GM18520 (cell line): ENCODE measurements around the gene RAB6B.

ENCODE experiments used
- ATAC-seq: cut with Tn5 transposase; IDR thresholded peaks from one replicate; pipeline ENCODE4 v1.9.1; 2021; ENCODE audit not compliant: unreplicated experiment

RAB6B gene

DNA sequence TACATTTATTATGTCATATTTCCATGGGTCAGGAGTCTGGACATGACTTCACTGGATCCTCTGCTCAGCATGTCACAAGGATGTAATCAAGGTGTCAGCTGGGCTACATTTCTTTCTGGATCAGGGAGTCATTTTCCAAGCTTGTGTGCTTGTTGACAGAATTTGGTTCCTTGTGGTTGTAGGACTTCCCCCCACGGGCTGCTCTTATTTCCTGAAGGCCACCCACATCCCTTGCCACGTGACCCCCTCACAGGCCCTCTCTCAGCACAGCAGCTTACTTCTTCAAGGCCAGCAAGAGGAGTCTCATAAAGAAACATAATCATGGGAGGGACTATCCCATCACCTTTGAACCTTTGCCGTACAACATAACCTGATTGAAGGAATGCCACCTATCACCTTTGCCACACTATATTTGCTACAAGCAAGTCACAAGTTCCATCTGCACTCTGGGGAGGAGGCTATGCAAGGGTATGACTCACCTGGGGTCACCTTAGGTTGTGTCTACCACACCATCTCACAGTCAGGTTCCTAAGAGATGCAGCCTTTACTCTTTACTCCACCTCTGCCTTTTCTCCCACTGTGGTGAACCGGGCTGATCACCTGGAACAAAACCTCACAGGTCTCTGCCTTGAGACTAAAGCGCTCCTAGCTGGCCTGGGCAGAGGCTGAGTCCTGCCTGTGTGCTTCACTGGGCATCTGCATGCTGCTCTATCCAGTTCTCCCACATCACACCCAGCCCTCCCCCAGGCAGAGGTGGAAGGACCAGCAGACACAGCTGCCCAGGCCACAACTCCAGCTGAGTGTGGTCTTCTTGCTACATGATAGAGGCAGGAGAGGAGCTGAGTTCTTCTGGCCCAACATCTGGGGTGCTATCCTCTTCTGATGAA lies 13.5 kb downstream of the RAB6B start:
- no peak for ATAC-seq

DNA sequence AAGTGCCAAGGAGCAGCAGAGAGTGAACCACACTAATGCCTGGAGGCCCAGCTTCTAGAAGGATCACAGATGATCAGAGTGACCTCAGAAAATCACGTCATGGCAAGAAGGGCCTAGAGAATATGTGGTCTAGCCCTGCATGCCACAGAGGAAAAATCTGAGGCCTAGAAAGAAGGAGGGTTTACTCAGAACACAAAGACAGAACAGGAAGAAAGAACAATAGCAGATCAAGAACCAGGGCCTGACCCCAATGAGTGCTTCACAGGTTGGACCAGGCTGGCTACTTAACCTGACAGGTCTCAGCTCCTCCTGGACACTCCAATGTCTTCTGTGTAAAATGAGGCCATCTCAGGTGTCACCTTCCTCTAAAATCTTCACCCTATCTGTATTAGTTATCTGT lies 14.2 kb downstream of the RAB6B start:
- no peak for ATAC-seq

DNA sequence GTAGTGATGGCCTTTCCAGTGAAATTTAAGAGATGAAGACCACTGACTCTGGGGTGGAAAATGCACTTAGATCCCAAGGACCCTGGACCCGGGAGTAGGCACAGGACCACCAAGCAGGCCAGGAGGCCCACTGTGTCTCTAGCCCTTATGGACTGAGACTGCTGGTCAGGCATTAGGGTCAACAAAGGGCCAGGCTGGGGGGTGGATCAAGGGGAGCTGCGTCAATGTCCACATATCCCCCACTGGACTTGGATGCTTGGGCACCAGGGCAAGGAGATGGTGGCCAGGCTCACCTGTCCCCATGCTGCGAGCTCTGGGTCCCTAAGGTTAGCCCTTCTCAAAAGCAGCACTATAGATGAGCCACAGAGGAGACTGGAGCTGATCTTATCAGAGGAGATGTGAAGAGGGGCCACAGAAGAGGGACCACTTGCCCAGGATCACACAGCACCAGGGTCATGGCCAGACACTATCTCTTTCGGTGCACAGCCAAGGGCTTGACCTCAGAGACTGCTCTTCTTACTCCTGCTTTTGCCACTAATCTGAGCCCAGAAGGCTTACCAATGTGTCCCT lies 14.7 kb downstream of the RAB6B start:
- no peak for ATAC-seq

DNA sequence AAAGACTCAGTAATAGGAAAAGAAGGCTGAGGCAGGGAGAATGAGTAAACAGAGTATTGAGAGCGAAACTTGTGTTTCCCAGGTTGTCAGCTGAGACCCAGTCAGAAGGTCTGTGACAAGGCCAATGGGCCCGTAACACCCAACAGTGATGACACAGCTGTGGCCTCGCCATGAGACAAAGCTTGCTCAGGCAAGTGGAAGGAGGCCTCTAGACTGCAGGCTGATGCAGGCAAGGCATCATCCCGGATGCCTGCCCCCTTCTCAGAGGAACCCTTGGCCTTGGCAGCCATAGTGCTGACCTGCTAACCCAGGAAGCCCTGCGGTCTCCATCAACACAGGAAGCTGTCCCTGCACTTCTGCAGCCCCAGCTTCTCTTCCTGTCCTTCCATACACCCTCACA lies 15.4 kb downstream of the RAB6B start:
- peak; percentile 43 for ATAC-seq

DNA sequence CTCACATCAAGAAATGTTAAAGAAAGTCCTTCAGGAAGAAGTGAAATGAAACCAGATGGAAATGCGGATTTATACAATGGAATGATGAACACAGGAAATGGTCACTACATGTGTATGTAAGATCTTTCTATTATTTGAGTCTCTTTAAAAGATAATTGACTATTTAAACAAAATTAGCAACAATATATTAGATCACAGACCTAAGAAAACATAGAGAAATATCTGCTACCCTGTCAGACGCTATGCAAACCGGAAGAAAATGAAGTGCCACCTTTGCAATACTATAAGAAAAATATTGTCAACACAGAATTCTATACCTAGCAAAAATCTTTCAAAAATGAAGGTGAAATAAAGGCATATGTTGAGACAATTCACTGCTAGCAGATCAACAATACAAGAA lies 17.2 kb downstream of the RAB6B start:
- no peak for ATAC-seq

DNA sequence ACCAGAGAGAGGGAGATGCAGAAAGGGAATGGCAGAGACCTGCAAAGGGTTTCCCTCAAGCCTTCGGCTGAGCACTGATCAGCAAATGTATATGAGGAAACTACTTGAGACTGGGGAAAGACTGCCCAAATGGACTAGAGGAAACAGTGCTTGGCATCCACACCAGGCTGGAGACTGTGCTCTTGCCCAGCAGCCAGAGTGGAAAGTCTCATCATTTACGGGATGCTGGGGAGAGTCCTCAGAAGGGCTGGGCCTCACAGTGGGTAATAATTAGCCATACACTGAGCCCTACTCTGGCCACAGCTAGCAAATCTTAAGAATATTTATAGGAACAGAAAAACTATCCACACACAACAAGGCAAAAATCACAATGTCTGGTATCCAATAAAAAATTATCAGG lies 18.5 kb downstream of the RAB6B start:
- ATAC-seq = no peak

DNA sequence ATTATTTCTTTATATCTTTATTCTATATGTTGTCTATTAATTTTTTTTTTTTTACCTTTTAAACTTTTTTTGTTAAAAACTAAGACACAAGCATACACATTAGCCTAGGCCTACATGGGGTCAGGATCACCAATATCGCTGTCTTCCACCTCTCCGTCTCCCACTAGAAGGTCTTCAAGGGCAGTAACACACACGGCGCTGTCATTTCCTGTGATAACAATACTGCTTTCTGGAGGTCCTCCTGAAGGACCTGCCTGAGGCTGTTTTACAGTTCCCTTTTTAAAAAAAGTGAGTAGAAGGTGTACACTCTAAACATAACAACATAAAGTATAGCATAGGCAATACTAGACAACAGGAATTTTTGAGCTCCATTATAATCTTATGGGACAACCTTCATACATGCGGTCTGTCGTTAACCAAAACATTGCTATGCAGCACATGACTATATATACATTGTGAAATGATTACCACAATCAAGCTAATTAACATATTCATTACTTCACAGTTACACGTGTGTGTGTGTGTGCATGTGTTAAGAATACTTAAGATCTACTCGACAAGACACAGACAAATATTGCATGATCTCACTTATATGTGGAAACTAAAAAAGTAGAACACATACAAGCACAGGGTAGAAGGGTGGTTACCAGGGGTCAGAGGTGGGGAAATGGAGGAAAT lies 20.8 kb downstream of the RAB6B start:
- ATAC-seq = no peak

DNA sequence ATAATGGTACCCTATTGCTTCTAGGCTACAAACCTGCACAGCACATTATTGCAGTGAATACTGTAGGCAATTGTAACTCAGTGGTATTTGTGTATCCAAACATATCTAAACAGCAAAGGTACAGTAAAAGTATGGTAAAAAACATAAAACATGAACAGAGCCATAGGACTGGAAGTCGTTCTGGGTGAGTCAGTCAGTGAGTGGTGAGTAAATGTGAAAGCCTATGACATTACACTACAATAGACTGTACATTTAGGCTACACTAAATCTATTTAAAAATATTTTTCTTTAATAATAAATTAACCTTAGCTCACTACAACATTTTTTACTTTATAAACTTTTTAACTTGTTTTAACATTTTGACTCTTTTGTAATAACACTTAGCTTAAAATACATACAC lies 21.3 kb downstream of the RAB6B start:
- no peak for ATAC-seq

DNA sequence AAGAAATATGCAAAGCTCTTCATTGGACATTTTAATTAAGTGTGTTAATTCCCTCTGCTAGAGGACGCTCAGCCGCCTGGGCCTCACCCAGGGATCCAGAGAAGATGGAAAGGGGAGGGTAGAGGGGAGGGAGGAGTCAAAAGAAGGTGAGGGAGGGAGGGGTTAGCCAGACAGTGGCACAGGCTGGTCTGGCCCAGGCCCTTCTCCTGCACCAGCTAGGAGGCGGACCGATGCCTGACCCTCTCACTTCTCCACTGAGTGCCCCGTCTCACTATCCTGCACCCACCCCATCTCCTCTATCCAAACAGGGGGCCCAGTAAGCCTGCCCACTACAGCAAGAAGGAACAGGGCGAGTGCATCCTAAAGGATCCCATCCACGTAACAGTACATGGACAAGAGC lies 22.9 kb downstream of the RAB6B start:
- ATAC-seq = no peak

DNA sequence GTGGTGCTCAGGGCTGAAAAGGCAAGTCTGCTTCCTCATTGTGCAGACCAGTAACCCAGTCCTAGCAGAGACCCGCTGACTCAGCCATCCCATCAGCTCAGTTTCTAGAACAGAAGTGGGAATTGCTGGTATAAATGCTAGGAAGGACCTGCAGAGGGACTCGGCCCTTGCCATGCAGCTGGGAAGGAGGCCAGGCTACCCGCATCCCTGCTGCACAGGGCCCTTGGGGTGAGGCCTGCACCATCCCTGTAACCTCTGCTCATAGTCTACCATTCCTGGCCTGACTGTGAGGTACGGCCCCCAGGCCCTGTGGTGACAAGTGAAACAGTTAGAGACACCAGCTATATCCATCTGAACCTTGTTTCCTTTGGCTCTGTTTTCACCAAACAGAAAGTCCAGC lies 23.5 kb downstream of the RAB6B start:
- ATAC-seq = no peak

DNA sequence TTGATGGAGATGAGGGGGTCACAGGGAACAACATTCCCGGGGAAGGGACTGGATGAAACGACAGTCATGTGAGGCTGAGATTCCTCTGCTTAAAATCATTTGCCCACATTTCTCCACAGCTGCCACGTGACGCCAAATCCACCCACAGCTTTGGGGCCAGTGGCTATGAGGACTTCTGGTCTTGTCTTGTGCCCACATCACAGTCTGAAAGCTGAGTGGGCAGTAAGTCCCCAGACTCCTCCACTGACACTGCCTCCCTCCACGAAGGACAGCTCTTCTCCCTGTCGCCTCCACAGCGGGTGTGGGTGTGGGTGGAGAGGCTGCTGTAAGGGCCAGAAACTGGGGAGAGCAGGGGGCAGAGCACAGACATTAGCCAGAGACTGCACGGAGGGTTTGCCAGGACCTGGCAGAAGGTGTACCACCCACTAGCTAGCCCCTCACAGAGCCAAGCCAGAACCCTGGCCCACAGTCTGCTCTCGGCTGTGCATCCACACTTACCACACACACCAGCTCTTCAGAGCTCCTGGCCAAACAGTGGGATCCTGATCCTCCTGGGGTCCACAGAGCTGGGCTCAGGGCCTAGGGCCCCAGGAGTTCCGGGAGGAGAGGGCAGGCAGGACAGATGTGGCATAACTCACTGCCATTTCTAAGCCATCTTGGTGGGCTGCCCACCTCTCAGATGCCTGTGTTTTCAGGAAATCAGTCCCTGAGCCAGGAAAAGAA lies 24.2 kb downstream of the RAB6B start:
- ATAC-seq = no peak

DNA sequence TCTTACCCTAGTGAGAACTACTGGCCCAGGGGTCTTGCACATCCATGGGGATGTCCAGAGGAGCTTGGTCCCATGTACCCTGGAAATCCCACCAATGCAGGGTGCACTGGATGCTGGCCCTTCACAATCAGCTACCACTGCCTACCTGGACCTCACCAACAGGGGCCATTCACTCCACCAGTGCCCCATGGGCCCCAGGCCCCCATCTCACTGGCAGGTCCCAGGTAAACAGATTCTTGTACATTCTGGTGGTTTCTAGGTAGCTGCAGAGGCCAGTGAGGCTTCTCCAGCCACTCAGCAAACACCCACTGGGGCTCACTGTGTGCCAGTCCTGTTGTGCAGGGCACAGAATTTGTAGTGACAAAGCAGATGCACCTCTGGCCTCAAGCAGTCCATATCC lies 24.9 kb downstream of the RAB6B start:
- ATAC-seq = no peak

DNA sequence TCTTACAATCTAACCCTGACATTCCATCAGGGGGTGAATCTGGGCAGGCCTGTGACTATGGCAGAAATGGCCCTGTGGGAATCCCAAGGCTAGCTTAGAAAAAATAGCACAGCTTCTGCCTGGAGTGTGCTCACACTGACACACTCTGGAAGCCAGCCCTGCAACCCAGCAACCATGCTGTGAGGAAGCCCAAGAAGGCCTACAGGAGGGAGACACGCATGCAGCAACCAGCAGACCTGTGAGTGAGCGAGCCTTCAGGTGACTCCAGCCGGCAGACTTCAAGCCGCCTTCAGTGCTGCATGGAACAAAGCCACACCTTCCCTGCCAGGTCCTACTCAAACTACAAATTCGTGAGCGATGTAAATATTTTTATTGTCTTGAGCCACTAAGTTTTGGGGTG lies 26.1 kb downstream of the RAB6B start:
- ATAC-seq = no peak

DNA sequence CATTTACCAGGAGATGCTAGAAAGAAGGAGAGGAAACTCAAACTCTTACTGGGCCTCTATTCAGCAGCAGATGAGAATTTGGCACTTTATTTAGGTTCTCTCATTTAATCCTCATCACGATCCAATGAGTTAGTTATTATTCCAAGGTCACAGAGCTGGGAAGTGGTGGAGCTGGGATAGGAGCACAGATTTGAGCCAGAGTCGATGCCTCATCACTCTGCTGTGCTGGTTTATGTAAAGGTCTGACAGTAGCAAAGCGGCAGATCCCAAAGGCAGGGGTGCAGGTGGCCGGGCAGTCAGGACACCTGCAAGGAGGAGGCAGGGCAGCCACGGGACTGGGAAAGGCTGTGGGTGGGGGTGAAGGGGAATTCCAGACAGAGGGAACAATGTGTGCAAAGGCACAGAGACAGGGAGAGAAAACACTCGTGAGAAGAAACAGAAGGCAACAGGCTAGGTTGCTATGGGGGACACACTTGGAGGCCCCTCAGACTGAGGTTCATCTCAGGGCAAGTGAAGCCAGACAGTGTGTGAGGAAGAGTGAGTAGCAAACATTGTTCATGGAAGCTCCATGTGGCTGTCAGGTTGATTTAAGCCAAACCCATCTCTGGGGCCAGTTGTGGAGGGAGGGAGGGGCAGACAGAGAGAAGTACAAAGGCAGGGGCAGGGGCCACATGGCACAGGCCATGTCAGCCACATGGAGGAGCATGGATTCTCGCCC lies 26.8 kb downstream of the RAB6B start:
- ATAC-seq = no peak

DNA sequence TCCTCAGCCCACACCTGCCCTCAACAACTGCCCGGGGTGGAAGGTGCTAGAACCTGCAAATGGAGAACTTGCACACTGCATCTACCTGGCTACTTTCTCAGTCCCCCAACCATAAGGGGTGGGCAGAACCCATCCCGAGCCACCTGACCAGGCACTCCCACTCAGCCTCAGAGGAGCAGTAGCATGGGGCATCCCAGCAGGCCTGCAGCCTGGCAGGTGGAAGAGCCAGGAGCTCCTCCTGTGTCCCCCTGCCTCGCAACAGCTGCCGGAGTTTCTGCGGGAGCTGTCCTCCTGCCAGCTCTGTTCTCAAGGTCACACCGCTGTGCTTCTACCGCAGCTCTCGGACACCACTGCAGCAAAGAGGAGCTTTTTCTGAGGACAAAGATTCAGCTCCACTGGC lies 27.5 kb downstream of the RAB6B start:
- no peak for ATAC-seq

DNA sequence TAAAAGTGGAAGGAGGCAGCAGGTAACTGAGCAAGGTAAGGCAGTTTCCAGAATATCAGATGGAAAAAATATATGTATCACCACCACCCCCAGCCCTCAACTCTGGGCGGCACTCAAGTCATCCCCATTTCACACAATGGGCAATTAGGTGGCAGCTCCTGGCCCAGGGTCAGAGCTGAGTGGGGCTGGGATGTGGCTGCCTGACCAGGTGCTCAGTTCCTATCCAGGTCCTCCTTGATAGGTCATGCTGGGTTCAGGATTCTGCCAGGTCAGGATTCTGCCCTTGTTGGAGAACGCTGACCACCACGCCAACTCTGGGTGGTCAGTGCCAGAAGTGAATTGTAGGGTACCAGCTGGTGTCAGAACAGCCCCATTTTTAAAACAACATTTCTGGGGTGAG lies 29.5 kb downstream of the RAB6B start:
- no peak for ATAC-seq

DNA sequence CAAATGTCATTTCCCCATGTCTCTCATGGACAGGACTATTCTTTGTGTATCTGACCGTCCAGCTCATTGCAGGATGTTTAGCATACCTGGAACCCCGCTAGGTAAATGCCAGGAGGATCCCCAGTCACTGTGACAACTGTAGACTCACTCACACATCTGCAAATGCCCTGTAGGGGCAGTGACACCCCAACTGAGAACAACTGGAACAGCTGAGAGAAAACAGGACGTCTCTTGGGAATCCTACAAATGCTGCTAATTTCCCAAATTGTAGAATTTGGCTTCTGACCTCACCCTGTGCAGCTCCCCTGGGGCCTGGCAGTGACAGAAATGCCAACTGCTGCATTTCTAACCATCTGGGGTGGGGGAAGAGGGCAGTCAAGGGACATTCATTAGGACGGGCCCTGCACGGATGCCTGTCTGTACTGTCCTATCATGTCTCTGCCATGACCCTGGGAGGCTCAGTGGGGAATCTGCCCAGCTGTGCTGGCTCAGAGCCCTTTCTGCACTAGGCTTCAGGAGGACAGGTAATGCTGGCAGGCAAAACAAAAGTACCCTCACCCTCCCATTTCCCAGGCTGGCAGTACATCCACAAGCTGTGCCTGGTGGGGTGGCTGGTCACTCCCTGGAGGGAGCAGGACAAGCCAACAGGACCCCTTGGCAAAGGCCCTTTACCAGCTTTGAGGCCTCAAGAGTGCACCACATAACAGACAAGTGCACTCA lies 30.4 kb downstream of the RAB6B start:
- no peak for ATAC-seq

DNA sequence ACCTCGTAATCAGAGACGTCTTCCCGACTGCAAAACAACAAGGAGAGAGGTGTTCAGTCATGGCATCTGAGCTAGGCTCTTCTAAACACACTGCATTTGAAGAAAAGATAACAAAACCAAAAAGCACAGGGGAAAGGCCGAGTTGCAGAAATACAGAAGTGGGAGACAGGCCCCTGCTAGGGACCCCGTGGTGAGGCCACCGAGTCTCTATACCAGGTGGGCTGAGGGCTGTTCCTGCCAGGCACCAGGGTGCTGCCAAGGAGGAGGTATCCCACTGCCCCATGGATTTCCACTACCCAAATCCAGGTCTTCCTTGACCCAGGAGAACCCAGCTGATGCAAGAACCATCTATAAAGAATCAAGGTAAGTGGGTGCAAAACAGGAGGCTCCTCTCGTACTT lies 31.1 kb downstream of the RAB6B start:
- no peak for ATAC-seq

DNA sequence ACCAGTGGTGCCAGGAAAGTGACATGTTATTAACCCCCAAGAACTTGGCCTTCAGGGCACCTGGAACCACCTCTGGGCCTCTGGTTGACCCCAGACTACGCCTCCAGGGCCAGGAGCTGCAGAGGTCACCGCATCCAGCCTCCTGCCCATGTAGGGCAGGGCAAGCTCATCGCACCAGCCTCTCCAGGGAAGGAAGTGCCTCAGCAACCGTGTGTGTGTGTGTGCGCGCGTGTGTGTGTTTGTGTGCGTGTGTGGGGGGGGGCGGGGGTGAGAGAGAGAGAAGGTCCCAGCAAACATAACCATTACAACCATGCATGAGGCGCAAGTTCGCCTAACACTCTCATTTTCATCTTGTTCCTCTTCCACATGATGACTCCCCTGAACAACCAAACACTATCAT lies 31.8 kb downstream of the RAB6B start:
- ATAC-seq = no peak

DNA sequence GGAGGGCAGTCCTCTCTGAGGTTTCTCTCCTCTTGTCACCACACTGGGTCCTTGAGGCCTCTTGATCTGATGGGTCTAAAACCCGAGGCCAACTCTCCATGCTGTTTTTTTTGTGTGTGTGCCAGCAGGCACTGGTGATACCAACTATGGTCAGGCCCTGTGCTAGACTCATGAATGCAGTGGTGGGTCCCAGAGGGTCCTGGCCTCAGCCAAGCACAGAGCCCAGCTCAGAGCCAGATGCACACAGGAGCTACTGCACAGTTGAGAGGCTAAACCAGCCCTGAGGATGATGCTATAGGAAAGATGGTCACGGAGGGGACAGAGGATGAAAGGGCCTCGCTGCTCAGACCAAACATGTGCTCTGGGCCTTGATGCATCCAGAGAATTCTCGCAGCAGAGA lies 33.5 kb downstream of the RAB6B start:
- no peak for ATAC-seq
